ENCODE results near the gene SH3RF2. TPM values are rescaled to one million over a fixed set of nuclear protein-coding genes. Genes with fewer than 3 reads are reported as not detected.
A peak's percentile ranks its signal among the peaks of the same experiment; 100 is the strongest.

The SH3RF2 gene
- total RNA-seq, 1 donor from 2014 or later, result 11.5 TPM

- Histone ChIP-seq H3K4me1 (no peaks in the 10 kb centered on the region), H3K9me3 (no peaks in the 10 kb centered on the region), H3K27ac (no peak overlapping the region), H3K27me3 (ENCODE audit: low read depth) (no peaks in the 10 kb centered on the region), H3K36me3 (no peaks in the 10 kb centered on the region), H3K4me3 (no peak overlapping the region)
- intact Hi-C loops (cut with DNase I), result no loop called here
- no peak for TF ChIP-seq CTCF (IDR thresholded peaks at IDR 0.05)
- ATAC-seq (no peak), DNase-seq (no peak)
Measured at GRCh38 chr5:145902421-145902820, 34.0 kb upstream of the SH3RF2 start.

- TF ChIP-seq CTCF (IDR thresholded peaks at IDR 0.05), result no peak
- no peaks in the 10 kb centered on the region for H3K36me3 ChIP-seq
- no peaks in the 10 kb centered on the region for H3K4me1 ChIP-seq
- intact Hi-C loops (cut with DNase I), result no loop called here
- ATAC-seq (no peak), DNase-seq (no peak)
- H3K4me3 ChIP-seq, result no peak overlapping the region
- no peaks in the 10 kb centered on the region for H3K9me3 ChIP-seq
- H3K27ac ChIP-seq, result no peak overlapping the region
- no peaks in the 10 kb centered on the region for H3K27me3 ChIP-seq (ENCODE audit: low read depth)
Measured at GRCh38 chr5:145903113-145903512, 33.3 kb upstream of the SH3RF2 start.

GRCh38 chr5:145903867-145904266, 32.5 kb upstream of the SH3RF2 start:
- no peaks in the 10 kb centered on the region for H3K36me3 ChIP-seq
- intact Hi-C loops (cut with DNase I), result no loop called here
- no peak overlapping the region for H3K4me3 ChIP-seq
- TF ChIP-seq CTCF (IDR thresholded peaks at IDR 0.05), result no peak
- H3K27ac ChIP-seq, result no peak overlapping the region
- H3K4me1 ChIP-seq, result no peaks in the 10 kb centered on the region
- H3K9me3 ChIP-seq, result no peaks in the 10 kb centered on the region
- DNase-seq (no peak), ATAC-seq (peak in 1 of 2 donors; percentile 27)
- no peaks in the 10 kb centered on the region for H3K27me3 ChIP-seq (ENCODE audit: low read depth)

GRCh38 chr5:145904743-145905142, 31.6 kb upstream of the SH3RF2 start:
- H3K27me3 ChIP-seq (ENCODE audit: low read depth), result no peaks in the 10 kb centered on the region
- H3K4me1 ChIP-seq, result no peaks in the 10 kb centered on the region
- no peak overlapping the region for H3K27ac ChIP-seq
- no peak overlapping the region for H3K4me3 ChIP-seq
- intact Hi-C loops (cut with DNase I), result no loop called here
- no peaks in the 10 kb centered on the region for H3K36me3 ChIP-seq
- DNase-seq (no peak), ATAC-seq (no peak)
- no peak for TF ChIP-seq CTCF (IDR thresholded peaks at IDR 0.05)
- H3K9me3 ChIP-seq, result no peaks in the 10 kb centered on the region

- no peak overlapping the region for H3K27ac ChIP-seq
- H3K27me3 ChIP-seq (ENCODE audit: low read depth), result no peaks in the 10 kb centered on the region
- ATAC-seq (no peak), DNase-seq (no peak)
- H3K36me3 ChIP-seq, result no peaks in the 10 kb centered on the region
- no peaks in the 10 kb centered on the region for H3K4me1 ChIP-seq
- TF ChIP-seq CTCF (IDR thresholded peaks at IDR 0.05), result no peak
- H3K9me3 ChIP-seq, result no peaks in the 10 kb centered on the region
- intact Hi-C loops (cut with DNase I), result no loop called here
- H3K4me3 ChIP-seq, result no peak overlapping the region
Measured at GRCh38 chr5:145906401-145906800, 30.0 kb upstream of the SH3RF2 start.

Data from lower lobe of right lung (tissue), 2 donors.